HTERT RPE-1 (cell line): ENCODE results near the gene PCGF1.

Source experiments
- in situ Hi-C: fragments of 300-500 bp; cut with MboI; formaldehyde crosslinking; loops from 4 replicates; pipeline ENCODE4 v1.14.3; 2020; ENCODE audit warnings: low sequenced_read_pairs

PCGF1 gene

DNA sequence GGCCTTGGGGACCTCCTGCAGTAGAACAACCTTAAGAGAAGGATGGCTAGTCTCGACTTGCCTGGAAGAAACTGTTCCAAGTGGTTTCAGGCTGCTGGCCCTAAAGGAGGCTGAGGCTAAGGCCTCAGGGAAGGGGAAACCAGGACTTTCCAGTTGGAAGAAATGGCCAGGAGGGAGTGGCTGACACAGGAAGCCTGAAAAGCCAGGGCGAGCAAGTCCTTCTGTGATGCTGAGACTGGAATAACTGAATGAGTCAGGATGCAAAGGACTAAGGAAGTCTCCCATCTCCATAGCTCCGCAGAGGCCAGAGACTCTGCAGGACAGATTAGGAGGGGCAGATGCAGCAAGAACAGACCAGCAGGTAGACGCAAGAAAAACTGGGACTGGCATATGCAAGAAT is 29.6 kb upstream of the PCGF1 start:
- in situ Hi-C loops = no loop called here

DNA sequence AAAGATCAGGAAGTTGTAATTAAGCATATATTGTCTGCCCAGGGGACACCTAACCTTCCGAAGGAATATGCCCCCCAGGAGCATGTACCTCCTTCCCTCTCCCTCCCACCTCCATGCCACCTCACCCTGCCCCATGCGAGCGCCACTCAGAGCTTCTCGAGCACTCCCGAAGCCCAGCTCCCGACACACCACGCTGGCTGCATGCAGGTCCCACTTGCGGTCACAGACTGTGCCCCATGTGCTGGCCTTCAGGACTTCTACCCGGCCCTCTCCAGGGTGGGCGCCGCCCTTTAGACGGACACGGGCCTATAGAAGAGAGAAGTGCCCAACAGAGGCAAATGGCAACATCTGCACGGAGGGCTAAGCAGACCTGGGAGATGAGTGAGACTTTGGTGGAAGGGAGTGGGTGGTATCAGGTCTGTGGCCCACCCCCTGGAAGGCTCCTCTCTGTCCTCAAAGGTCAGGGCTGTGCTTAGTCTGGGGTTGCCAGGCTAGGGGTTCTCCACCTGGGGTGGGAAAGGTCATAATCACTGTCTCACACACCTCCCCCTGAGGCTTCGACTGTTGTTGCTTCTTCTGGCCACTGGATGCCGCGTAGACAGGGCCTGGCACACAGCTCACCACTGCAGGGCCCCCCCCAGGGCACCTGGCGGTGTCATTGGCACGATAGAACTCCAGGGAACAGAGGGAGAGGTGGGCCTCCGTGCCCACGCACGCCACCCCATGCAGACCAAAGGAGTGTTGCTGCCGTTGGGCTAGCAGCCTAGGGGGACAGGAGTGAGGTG is 28.9 kb upstream of the PCGF1 start:
- in situ Hi-C loops = no loop called here

DNA sequence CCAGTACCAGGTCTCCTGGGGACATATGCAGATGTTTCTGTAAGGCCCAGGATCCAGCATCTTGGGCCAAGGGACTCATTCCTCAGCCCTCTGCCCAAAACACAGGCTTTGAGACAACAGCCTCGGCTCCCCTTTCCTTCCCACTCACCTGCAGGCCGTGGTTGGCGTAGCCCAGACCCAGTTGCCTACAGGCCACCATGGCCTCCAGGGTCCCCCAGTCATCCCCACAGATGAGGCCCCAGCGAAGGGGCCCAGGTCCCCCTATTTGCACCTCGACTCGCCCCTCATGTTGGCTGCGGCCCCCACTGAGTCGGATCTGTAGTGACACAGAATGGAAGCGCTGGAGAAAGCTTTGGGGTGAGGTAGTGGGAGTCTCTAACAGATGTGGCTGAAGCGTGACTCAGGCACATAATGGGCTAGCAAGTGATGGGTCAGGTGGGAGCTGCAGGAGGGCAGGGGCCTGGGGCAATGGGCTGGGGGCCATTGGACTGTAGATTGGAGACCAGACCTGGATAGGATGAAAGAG is 28.0 kb upstream of the PCGF1 start:
- in situ Hi-C loops = no loop called here

DNA sequence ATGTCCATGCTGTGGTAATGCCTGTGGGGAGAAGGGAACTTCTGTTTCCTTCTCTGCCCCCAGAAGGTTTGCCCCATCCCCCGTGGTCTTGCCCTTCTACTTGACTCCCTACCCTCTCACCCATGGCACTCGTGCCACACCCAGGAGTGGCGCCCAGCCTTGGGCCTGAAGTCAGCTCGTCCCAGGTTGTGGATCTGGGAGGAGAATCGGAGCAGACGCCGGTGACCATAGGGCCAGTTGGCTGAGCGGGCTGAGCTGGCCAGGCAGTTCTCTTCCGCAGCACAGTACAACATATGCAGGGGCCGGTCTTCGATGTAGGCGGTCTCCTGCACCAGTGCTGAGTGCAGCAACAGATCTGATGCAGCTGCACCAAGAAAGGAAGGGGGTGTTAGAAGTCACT is 26.9 kb upstream of the PCGF1 start:
- in situ Hi-C loops = no loop called here

DNA sequence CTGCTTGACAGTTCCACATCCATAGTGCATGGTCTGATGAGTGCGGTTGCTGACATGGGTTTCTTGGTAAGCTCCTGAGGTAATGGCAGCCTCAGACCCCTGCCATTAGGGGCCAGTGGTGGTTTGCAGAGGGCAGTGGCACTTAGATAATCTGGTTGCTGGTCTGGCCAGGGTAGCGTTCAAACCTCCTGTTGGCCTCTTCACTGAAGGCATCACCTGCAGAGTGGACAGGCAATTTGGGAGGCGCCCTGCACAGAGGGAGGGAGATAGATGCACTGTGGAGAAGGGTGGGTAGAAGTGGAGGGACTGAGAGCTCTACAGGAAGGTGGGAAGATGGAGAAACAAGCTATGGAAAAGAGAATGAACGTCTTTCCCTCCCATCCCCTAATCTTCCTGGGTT is 26.0 kb upstream of the PCGF1 start:
- in situ Hi-C loops = no loop called here

DNA sequence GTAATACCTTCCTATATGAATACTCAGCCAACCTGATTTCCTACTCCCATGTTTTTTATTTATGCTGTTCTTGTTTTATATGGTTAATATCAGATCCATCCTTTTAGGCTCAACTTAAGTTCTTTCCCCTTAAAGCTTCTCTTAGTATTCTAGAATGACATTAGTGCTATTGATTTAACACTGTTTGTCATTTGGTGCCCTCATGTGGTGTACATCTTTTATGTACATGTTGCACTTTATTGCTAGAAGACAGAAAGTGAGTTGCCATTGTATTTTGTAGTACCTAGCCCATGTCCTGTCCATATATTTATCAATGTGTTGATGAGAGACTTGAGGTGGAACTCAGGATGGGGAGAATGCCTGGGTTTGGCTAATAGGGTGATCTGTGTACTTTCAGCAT is 24.7 kb upstream of the PCGF1 start:
- in situ Hi-C loops = no loop called here

DNA sequence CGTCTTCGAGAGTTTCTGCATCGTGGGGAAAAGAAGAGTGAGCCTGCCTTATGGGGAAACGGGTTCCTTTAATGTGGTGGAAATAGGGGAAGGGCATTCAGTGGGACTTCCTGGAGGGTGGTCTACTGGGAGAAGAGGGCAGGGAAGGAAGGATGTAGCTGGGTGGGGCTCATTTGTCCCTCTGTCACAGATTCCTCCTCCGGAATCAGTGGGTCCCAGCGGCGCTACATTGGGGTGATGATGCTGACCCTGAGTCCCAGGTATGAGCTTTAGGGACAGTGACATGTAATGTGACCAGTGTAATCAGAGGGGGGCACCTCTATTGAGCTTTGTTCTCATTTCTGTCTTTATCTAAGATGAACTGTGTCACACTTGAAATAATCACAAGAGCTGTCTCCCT is 24.2 kb upstream of the PCGF1 start:
- in situ Hi-C loops = no loop called here

DNA sequence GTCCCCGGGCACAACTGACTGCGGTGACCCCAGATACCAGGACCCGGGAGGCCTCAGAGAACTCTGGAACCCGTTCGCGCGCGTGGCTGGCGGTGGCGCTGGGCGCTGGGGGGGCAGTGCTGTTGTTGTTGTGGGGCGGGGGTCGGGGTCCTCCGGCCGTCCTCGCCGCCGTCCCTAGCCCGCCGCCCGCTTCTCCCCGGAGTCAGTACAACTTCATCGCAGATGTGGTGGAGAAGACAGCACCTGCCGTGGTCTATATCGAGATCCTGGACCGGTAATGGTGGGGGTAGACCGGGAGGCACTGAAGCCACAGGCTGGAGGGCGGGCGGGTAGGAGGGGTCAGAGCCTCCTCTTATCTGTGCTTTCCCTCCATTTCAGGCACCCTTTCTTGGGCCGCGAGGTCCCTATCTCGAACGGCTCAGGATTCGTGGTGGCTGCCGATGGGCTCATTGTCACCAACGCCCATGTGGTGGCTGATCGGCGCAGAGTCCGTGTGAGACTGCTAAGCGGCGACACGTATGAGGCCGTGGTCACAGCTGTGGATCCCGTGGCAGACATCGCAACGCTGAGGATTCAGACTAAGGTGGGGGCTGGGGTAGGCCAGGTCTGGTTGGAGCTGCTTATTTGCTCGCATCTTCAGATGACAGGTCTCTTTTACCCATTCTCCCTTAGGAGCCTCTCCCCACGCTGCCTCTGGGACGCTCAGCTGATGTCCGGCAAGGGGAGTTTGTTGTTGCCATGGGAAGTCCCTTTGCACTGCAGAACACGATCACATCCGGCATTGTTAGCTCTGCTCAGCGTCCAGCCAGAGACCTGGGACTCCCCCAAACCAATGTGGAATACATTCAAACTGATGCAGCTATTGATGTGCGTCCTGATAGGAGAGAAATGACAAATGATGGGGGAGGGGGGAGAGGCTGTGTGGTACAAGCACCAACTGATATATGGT is 23.0 kb upstream of the PCGF1 start:
- in situ Hi-C loops = no loop called here

DNA sequence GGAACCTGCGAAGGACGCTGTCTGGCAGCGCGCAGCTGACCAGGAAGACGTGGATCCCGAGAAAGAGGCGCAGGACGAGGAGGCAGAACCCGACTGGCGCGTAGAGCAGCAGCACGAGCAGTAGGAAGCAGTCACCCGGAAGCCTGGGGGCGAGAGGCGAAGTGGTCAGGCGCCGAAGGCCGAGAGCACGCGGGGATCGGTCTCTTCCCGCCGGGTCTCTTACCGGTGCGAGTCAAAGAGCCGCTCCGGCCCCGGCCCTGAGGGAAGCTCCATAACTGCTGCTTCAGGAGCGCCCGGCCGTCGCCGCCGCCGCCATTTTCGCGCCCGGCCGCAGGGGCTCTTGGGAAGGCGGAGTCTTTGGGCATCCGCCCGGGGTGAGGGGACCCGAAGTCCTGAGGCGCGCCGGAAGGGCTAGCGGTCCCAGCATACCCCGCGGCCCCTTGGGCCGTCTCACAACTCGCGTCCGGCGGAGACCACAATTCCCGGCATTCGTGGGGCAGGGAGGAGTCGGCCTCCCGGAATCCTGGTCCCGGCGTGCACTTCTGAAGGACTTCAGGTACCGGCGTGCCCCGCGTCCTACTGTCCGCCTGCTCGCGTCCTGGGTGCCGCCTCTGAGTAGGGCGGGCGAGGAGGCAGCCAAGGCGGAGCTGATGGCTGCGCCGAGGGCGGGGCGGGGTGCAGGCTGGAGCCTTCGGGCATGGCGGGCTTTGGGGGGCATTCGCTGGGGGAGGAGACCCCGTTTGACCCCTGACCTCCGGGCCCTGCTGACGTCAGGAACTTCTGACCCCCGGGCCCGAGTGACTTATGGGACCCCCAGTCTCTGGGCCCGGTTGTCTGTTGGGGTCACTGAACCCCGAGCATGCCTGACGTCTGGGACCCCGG is 22.1 kb upstream of the PCGF1 start, which contains the start of the genes AUP1 and HTRA2:
TSS of gene AUP1 (minus strand) at position 350 of the 882 bp plus-strand sequence. CDS start at position 273, 77 bp downstream.
TSS of gene HTRA2 (plus strand) at position 577 of the 882 bp plus-strand sequence. CDS start at position 651, 74 bp downstream.
- in situ Hi-C loops = no loop called here

DNA sequence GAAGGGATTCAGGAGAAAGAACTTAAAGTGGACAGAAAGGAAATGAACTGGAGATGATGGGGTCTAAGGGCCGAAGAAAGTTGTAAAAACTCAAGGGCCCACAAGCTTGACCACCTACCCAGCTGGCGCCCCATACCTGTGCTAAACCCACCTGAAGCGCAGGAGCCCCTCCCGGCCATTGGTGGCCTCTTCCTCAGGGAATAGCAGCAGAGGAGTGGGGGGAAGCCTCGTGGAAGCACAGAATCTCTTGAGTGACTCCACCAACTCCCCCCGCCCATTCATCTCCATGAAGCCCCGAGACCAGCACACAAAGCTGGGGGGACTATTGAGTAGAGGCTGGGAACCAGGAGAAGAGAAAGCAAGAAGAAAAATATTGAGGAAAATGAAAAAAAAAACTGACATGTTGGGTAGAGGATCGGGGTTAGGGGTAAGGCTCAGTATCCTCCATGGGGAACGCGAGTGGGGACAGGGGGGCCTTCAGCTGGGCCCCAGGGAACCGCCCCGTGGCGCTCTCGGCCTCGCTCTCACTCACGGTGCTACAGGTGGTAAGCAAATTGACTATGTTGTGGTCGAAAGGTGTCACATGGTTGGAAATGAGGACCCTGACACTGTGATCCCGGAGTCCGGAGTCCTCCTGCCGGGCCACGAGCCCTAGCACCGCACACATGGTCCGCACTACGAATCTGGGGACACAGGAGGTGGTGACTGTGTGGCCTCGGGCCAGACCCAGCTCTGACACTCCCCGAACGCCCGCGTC is 21.3 kb upstream of the PCGF1 start:
- in situ Hi-C loops = no loop called here

DNA sequence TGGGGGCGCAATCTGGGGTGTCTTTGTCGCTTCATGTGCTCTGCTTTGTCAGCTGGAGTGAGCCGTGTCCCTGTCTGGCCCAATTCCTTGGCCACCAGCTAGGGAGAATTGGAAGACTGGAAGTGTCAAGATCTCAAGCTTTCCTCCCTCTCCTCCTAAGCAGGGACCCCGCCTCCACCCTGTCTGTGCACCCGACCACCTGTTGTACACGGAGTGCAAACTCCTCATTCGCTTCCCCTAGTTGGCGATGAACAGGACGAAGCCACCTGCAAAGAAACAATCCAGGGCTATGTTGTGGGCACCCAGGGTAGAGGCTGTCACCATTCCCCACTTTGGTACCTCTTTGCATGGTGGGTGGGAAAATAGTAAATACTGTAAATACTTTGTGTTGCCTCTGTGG is 20.2 kb upstream of the PCGF1 start:
- in situ Hi-C loops = no loop called here

DNA sequence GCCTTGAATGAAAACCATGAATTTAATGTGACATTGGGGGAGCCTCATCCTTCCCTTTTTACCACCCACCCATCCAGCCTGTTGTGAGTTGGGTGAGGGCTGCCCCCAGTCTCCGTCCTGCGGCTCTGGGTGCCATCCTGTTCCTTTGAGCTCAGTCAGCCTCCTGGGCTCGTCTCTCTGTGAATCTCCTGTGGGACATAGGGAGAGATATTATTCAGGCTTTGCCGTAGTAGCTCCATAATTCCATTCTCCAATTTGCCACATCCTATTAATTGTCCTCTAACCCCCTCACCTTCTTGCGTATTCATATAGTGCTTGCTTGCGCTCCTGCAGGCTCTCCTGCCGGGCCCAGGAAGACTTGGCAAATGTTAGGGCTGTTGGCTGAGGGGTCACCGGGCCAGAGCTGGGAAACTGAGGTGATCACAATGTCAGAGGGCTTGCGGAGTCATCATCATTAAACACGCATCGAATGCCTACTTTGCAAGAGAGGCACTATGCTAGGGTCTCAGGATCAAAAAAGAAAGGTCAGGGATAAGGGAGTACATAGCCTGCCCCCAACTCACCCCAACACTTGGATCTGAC is 19.2 kb upstream of the PCGF1 start:
- in situ Hi-C loops = no loop called here

DNA sequence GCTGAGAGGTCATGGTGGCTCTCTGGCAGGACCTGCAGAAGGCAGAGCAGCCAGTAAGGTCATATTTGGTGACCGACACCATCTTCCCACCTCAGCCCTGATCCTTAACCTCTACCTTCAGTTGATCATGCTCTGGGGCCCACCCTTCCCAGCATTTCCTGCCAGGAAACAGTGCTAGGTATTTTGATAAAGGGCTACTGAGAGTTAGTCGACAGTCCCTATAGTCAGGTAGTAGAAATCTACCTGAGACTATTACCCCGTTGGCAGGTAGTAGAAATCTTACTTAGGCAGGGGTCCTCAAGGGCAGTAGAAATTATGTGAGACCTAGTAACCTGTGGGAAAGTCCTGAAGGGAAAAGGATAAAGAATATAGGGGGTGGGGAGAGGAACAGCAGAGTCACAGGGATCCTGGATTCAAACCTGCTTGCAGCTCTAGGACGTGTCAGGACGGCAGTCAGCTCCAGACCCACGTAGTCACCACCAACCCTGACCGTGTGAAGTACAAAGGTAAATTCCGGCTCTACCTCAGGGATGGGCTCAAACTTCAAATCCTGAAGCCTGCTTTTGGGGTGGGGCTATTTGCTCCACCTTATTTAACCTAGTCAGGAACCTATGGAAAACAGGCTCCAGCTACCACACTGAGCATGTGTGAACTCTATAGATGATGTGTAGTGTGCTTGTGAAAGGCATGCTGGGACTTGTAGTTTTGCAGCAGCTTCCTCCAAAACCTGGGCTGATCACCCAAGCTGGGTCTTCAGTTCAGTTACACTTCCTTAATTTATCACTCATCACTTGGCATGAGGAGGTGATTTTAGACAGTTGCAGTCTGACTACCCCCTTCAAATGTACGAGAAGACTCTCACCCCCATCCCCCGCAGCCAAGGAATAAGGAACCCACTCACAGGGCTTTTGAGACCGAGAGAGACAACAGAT is 18.5 kb upstream of the PCGF1 start, which contains the start of gene DQX1:
TSS of gene DQX1 (minus strand) at position 515 of the 932 bp plus-strand sequence. CDS start at position 13, 502 bp downstream.
- in situ Hi-C loops = no loop called here

DNA sequence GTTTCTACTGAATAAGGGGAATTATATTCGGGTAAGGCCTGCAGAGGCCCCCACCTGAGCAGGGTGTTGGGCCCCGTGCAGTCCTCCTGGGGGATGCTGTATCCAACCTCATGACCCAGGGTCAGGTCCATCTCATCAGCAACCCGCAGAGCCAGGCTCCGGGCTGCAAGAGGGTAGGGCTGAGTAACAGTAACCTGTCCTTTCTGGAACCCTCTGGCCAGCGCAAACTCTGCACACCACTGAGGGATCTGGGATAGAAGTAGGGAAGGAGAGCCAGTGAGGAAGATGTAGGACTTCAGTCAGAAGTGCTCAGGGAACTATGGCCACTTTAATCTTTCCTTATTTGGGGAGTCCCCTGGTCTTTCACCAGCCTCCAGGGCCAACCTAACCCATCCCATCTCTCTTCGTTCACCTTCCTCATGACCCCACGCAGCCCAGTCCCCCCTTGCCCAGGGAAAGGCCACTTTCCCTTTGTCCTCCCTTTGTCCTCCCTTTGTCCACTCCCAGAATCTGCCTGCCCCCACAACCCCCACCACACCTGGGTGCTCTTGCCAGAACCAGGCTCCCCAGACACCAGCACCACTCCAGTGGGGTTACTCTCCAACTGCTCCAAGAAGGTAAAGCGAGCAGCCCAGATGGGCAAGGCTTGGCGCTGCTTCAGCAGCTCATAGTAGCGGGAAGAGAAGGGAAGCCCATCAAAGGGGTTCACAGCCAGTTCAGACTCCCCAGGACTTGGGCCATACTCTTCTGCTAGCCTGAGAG is 17.6 kb upstream of the PCGF1 start:
- in situ Hi-C loops = no loop called here

DNA sequence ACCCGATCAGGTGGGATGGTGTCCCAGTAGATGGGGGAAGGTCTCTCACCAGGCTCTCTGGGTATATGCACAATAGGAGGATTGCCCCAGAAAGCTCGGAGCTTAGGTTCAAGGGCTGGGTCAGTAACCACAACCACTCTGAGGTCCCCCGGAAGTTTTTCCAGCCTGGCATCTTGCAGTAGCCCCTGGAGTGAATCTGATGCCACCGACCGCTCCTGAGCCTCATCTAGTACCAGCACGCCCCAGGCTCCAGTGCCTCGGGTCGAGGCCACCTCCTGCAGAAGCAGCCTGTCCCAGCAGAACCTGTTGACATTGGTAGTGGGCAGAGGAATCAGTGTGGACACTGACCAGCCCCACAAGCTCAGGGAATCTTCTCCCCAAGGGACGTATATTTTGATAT is 16.5 kb upstream of the PCGF1 start:
- in situ Hi-C loops = no loop called here

DNA sequence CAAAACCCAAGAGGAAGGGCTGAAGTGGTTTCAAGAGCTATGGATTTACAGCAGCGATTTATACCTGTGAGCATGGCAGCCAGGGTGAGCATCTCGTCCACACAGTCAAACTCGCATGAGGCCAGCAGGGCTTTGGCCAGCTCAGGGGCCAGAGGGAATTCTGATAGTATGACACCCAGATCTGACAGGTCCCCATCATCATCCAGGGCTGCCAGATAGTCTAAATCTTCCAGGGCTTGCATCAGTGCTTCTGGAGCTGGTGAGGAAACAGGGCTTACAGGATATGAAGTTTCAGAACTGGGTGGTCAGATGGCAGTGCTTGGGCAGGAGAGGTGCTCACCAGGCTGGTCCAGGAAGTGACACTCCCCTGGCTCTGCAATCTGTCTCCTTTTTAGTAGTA is 15.0 kb upstream of the PCGF1 start:
- in situ Hi-C loops = no loop called here

DNA sequence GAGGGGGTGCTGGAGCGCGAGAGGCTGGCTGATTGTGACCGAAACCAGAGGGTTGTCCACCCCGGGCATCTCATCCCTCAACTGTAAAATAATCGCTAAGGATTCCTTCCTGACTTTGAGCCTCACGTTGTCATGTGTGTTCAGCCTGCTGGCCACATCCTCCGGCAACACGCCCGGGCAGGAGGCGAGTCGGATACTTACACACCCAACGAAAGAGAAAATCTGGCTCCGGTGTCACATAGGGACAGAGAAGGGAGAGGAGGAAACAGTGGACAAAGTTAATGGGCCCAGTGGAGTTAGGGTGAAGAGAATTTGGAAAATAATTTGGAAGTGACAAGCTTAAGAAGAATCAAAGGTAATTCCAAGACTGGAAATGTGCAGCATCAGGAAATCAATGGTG is 9.2 kb upstream of the PCGF1 start:
- in situ Hi-C loops = no loop called here
